Activated gamma-delta T cell treated with anti-CD3 and anti-CD28 coated beads, Interleukin-2, amount 50 U/mL, for 16 hours (primary cell): ENCODE measurements around the gene WDR90.

Source experiments
- DNase-seq: peaks from one replicate; pipeline ENCODE4 v3.0.0-alpha.2; 2020; ENCODE audit warnings: low read depth

WDR90 gene

DNA sequence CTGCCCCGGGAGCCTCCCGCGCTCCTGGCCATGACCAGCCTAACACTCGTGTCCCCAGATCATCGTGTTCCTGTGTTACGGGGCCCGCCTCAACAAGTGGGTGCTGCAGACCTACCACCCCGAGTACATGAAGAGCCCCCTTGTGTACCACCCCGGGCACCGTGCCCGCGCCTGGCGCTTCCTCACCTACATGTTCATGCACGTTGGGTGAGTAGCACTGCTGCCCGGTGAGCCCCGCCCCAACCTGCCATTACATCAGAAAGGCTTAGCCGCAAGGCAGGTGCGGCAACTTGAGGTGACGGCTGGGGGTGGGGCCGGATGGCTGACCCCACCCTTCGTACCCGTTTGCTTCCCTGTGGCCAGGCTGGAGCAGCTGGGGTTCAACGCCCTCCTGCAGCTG lies 27.7 kb downstream of the WDR90 start:
- DNase-seq, result no peak

- DNase-seq, result no peak
These were observed 28.4 kb downstream of the WDR90 start for GRCh38 chr16:677316-678190.

DNA sequence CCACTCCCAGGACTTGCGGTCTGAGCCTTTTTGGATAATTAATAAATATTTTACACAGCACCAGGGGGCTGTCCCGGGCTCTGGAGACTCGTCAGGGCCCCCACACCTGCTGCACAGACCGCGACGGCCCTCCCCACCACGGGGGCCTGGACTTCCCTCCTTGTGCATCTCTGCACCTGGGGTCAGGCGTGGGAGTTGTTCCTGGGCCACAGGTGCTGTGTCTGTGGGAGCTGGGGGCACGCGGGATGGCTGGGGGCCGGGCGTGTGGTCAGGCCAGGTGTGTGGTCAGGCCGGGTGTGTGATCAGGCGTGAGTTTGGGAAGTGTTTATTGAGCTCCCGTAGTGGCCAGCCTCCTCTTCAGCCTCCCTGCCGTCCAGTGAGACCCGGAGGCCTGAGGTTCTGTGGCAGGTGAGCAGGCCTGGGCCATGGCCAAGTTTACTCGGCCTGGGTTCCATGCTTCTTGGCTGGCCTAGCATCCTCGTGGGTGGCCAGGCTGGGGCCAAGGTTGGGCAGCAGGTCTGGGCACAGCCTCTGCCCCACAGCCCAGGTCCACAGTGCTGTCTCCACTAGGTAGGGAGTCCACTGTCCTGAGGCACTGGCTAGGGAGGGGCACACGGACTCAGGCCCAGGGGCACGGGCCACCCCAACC lies 29.2 kb downstream of the WDR90 start:
- no peak for DNase-seq

GRCh38 chr16:678858-679813 lies 30.0 kb downstream of the WDR90 start:
- no peak for DNase-seq

- DNase-seq, result peak; percentile 79
These were observed 30.9 kb downstream of the WDR90 start, which contains the start of gene STUB1 for GRCh38 chr16:679814-680624. Gene STUB1, plus strand, starts transcription at chr16:680410. Its CDS starts 116 bp downstream, at chr16:680526.

DNA sequence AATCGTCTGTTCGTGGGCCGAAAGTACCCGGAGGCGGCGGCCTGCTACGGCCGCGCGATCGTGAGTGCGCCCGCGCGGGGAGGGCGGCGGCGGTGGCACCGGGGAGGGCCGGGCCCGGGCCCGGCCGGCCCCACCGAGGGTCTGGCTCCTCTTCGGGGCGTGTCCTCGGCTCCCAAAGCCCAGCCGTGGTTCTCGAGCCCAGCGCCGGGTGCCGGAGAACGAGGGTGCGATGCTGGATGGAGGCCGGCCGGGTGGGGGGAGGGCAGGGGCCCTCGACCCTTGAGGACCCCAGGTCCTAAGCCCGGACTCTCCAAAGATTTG lies 31.4 kb downstream of the WDR90 start:
- no peak for DNase-seq

- no peak for DNase-seq
These were observed 32.0 kb downstream of the WDR90 start for GRCh38 chr16:680967-681745.

- DNase-seq, result no peak
These were observed 32.7 kb downstream of the WDR90 start for GRCh38 chr16:681746-682427.

DNA sequence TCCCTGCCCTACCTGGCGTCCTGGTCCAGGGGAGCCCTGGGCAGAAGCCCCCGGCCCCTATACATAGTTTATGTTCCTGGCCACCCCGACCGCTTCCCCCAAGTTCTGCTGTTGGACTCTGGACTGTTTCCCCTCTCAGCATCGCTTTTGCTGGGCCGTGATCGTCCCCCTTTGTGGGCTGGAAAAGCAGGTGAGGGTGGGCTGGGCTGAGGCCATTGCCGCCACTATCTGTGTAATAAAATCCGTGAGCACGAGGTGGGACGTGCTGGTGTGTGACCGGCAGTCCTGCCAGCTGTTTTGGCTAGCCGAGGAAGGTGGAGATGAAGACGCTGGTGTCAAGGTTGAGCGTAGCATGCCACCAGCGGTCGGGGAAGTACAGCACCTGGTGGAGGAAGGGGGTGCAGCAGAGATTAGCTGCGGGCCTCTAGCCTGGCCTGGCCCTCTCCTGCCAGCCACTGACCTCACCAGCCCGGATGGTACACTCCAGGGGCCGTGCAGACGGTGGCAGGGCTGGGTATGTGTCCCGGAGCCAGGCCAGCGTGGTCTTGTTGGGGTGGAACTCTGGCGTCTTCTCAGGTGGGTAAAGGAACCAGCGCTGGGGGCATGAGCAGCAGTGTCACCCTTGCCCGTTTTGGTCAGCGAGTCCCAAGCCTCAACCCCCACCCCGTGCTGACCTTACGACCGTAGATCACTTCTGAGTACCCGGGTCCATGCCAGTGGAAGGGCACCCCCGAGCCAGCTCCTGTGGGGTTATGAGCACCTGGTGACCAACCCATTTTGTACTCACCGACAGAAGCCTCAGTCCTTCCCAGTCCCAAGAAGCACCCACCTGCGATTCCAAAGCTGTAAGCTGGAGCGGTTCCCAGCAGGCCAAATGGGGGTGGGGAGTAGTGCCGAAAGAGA lies 33.6 kb downstream of the WDR90 start:
- no peak for DNase-seq

DNA sequence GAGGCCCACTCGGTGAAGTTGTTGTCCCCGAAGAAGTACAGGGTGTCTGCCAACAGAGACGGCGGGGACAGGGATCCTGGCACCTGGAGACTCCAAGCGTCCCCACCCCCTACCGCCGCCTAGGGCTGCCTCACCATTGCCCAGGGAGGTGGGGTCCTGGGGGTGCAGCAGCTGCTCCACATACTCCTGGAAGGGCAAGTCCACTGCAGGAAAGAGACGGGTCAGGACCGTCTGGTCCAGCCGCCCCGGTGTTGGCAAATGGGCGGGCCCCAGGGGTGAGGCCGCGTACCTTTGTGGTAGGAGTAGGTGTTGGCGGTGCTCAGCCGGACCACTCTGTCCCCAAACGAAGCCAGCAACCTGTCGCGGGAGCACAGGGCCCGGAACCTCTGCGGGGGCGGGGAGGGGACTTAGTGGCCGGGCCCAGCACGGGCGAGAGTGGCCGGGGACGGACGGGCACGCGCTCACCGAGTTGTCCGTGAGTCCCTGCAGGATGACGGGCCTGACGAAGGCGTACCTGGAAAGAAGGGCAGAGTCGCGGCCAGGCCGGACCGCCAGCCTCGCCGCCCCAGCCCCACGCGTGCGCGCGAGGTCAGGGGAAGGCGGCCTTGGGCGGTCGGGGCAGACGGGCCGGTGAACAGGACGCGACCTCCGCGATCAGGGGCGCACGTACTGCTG lies 34.4 kb downstream of the WDR90 start:
- no peak for DNase-seq

- peak; percentile 96 for DNase-seq
These were observed 35.1 kb downstream of the WDR90 start, which contains the start of gene JMJD8 for GRCh38 chr16:684071-684794. Gene JMJD8, minus strand, starts transcription at chr16:684334. Its CDS starts 15 bp downstream, at chr16:684319.

DNA sequence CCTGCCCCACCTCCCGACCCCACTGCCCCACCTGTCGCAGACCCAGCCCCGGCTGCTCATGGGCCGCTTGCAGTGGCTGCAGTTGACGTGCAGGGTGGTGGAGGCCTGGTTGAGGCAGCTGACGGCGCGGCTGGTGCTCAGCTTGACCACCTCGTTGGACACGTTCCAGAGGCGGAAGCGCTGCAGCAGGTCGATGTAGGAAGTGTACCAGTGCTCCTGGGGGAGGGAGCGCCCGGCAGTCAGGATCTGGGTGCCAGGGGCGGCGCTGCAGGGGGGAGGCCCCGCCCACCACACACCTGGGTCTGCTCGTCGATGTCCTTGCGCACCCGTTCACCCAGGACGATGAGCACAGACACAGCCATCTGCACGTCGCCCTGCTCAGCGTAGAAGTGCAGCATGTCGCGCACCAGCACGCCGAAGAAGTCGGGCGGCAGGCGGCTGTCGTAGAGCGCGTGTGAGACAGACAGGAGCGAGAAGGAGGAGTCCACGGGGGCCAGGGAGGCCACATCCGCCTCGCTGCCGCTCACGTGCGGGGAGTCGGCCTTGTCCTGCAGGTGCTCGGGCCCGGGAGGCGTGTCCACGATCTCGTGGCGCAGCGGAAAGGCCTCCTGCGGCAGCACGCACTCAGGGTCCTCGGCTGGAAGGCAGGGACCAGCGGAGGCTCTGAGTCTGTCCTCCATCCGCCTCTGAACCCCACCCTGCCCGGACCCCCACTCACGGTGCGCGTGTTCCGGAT lies 36.0 kb downstream of the WDR90 start:
- no peak for DNase-seq

DNA sequence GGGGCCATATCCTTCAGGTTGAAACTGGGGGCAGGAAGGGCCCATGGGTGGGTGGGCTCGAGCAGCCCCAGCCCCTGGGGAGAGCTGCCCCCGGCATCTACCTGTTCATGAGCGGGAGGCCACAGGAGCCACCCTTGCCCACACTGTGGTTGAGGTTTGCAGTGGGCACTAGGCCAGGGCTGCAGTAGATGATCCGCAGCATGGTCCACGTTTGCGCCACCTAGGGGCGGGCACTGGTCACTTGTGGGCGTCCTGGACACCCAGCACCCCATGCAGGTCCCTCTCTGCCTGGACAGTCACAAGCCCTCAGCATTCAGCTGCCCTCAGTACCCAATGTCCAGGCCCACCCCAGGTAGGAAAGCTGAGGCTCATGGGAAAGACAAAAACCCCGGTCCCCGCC lies 36.8 kb downstream of the WDR90 start:
- no peak for DNase-seq

DNA sequence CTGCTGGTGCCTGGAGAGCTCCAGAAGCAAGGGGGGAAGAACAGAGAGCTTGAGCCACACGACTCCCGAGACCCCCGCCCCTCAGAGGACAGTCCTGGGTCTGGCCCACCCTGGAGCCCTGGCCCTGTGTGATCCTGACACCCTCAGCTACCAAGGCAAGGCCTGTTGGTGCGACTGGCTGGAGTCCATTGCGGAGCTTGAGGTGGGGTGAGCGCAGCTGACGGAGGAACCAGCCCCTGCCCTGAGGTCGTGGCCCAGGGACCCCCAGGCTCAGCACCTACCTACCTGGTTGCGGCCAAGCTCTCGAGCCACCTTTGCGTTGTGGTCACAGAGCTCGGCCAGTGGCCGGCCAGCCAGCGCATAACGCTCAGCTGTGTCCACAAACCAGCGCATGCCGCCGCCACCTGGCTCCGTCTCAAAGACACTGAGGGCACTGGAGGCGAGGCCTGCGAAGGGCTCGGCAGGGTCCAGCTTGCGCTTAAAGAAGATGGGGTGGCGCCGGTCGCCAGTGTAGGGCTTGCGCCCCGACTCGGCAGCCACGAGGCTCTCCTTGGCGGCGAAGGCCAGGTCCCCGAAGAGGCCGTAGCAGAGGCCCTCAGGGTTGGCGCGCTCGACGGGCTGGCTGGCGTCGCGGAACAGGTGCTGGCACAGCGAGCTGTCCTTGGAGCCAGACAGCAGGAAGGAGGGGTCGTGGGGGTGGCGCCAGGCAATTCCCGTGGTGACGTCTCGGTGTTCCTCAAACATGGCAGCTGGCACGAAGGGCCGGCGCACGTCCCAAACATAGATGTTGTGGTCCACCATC lies 37.5 kb downstream of the WDR90 start:
- DNase-seq, result no peak

DNA sequence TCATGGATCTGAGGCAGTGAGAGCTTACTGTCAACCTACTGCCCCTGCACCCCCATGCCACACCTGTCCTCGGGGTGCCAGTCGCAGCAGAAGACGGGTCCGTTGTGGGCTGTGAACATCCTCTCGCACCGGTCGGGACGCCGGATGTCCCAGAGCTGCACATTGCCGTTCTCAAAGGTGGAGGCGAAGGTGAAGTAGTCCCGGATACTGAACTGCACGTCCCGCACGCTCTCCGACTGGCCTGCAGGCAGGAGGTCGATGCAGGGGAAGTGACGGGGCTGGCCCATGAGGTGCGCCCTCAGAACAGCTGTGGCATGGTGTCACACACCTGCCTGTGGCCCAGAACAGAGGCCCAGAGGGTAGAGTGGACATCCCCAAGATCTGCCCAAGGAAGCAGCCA lies 38.3 kb downstream of the WDR90 start:
- DNase-seq, result no peak
